Tibial artery (tissue), 4 donors: ENCODE measurements around the gene IMMP2L.

Experiments
- DNase-seq, 2 donors: peaks; one replicate each; pipeline ENCODE4 v3.0.0-alpha.2; 2019
- H3K27ac ChIP-seq, 2 donors: fragments of 200-600 bp; sonication (generic) in 1 of 2; 1 replicate in 1 of 2; 2 replicates in 1 of 2; pipeline ENCODE4 v1.5.1; 2018 to 2019; ENCODE audit warnings: mild to moderate bottlenecking in 1 of 2
- H3K27me3 ChIP-seq, 2 donors: fragments of 200-600 bp; sonication (generic) in 1 of 2; one replicate each; pipeline versions ENCODE4 v1.5.1 to v1.6.0; 2016 to 2019
- H3K36me3 ChIP-seq, 3 donors: fragments of 200-600 bp; sonication (generic) in 2 of 3; one replicate each; pipeline ENCODE4 v1.5.1; 2016 to 2019; ENCODE audit warnings: mild to moderate bottlenecking in 2 of 3
- H3K4me1 ChIP-seq, 4 donors: fragments of 200-600 bp; sonication (generic) in 2 of 4; 1 replicate in 3 of 4; 2 replicates in 1 of 4; pipeline ENCODE4 v1.5.1; 2016 to 2019
- H3K4me3 ChIP-seq, 2 donors: fragments of 200-600 bp; sonication (generic) in 1 of 2; 1 replicate in 1 of 2; 2 replicates in 1 of 2; pipeline ENCODE4 v1.5.1; 2018 to 2019; ENCODE audit warnings: mild to moderate bottlenecking in 2 of 2
- H3K9me3 ChIP-seq, 3 donors: fragments of 200-600 bp; sonication (generic) in 1 of 3; one replicate each; pipeline ENCODE4 v1.5.1; 2016 to 2019
- intact Hi-C: fragments of 100-400 bp; cut with DNase I; formaldehyde crosslinking; loops from one replicate; pipeline ENCODE4 v1.15.0; 2023; ENCODE audit warnings: low total_unique reads
- TF ChIP-seq, protein P1 (sequence below), 2 experiments: fragments of 200-600 bp in 1 of 2; fragments of 450-650 bp in 1 of 2; IDR thresholded peaks; one replicate each; pipeline ENCODE4 v1.5.1; 2017 to 2019; ENCODE audit warnings: antibody characterized with exemption in 2 of 2, mild to moderate bottlenecking in 1 of 2, moderate library complexity in 1 of 2

The IMMP2L gene

DNA sequence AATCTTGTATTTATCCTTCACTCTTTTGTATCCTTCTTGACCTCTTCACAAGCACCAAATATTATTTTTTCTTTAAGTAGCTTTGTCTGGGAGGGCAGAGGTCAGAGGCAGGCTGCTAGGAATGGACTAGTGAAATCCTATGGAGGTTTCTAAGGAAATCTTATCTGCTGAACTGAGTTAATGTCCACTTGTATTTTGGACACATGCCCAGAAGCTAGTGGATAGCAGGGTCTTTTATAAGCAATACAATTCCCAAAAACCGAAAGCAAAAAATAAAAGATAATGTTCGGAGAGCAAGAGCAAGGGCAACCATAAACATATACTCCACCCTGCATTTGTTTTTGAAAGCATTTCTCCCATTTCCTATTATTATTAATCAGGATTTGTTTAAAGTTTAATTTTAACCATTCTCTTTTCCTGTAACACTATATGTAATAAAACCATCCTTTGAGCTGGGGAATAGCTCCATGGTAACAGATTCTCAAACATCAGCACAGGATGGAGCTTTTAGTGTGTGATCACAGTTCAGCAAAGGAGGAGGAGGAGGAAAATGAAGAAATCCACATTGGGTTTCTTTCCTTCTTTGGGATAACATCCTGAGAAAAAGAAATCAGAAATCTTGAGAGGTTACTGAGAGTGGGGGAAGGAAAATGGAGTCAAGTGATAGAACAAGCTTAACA is 799.6 kb downstream of the IMMP2L start:
- DNase-seq: no peak
- Histone ChIP-seq H3K4me3 (no peak overlapping the region), H3K27me3 (no peaks in the 10 kb centered on the region), H3K4me1 (no peaks in the 10 kb centered on the region), H3K9me3 (no peaks in the 10 kb centered on the region), H3K27ac (no peak overlapping the region), H3K36me3 (no peaks in the 10 kb centered on the region)
- TF ChIP-seq, protein P1, sequence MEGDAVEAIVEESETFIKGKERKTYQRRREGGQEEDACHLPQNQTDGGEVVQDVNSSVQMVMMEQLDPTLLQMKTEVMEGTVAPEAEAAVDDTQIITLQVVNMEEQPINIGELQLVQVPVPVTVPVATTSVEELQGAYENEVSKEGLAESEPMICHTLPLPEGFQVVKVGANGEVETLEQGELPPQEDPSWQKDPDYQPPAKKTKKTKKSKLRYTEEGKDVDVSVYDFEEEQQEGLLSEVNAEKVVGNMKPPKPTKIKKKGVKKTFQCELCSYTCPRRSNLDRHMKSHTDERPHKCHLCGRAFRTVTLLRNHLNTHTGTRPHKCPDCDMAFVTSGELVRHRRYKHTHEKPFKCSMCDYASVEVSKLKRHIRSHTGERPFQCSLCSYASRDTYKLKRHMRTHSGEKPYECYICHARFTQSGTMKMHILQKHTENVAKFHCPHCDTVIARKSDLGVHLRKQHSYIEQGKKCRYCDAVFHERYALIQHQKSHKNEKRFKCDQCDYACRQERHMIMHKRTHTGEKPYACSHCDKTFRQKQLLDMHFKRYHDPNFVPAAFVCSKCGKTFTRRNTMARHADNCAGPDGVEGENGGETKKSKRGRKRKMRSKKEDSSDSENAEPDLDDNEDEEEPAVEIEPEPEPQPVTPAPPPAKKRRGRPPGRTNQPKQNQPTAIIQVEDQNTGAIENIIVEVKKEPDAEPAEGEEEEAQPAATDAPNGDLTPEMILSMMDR (IDR thresholded peaks at IDR 0.05): no peak
- intact Hi-C loops: no loop called here

DNA sequence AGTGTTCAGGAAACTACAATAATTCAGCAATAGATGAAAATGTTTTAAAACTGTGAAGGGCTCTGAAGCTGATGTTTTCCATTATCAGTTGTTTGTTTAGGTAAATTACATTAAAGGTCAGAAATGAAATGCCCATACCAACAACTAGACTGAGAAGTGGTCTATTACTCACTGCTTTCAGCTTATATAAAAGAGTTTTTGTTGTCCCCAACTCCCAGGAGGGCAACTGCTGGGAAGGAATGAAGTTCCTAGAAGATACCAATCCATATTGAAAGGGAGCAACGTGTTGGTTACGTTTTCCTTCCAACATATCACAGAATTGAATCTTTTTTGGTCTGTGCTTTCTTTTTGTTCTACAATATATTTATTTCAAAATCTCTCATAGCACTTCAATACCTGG is 802.0 kb downstream of the IMMP2L start:
- Histone ChIP-seq H3K4me1 (no peaks in the 10 kb centered on the region), H3K27ac (no peak overlapping the region), H3K4me3 (no peak overlapping the region), H3K9me3 (no peaks in the 10 kb centered on the region), H3K36me3 (no peaks in the 10 kb centered on the region), H3K27me3 (no peaks in the 10 kb centered on the region)
- DNase-seq: no peak
- intact Hi-C loops: no loop called here
- TF ChIP-seq, protein P1 (IDR thresholded peaks at IDR 0.05): no peak

DNA sequence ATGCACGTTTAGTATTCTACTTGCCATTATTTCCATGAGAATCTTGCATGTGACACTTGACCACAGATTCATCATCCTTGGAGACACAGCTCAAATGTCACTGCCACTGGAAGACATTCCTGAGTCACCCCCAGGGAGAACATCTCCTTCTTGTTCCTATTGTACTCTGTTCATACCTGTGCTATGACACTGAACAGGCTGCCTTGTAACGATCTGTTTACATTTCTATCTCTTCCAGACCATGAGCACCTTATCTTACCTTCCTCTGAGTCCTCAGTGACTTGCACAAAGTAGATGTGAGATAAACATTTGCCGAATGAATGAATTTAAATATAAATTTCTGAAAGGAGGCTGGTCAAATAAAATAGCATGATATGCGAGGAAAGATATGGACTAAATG is 803.2 kb downstream of the IMMP2L start:
- Histone ChIP-seq H3K36me3 (no peaks in the 10 kb centered on the region), H3K4me3 (no peak overlapping the region), H3K27ac (no peak overlapping the region), H3K27me3 (no peaks in the 10 kb centered on the region), H3K9me3 (no peaks in the 10 kb centered on the region), H3K4me1 (no peaks in the 10 kb centered on the region)
- DNase-seq: no peak
- TF ChIP-seq, protein P1 (IDR thresholded peaks at IDR 0.05): no peak
- intact Hi-C loops: no loop called here

DNA sequence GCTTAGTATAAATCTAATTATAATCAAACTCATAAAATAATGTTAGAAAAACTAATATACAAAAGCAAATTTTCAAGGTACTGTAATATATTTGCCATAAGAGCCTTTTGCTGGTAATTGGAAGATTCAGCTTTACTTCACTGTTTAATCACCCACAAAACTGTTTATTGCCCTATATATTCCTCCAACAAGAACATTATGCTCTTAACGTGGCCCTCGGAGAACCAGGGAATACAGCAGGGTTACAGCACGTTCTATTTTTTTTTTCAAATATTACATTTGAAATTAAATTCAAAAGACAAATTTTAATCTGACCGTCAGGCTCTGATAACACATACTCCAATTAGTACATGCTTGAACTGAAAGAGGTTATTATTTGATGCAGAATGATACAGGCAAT is 807.6 kb downstream of the IMMP2L start:
- H3K4me1 ChIP-seq: no peaks in the 10 kb centered on the region
- no peaks in the 10 kb centered on the region for H3K9me3 ChIP-seq
- H3K4me3 ChIP-seq: no peak overlapping the region
- DNase-seq: no peak
- H3K27ac ChIP-seq: no peak overlapping the region
- H3K27me3 ChIP-seq: no peaks in the 10 kb centered on the region
- TF ChIP-seq, protein P1 (IDR thresholded peaks at IDR 0.05): no peak
- intact Hi-C loops: no loop called here
- no peaks in the 10 kb centered on the region for H3K36me3 ChIP-seq

DNA sequence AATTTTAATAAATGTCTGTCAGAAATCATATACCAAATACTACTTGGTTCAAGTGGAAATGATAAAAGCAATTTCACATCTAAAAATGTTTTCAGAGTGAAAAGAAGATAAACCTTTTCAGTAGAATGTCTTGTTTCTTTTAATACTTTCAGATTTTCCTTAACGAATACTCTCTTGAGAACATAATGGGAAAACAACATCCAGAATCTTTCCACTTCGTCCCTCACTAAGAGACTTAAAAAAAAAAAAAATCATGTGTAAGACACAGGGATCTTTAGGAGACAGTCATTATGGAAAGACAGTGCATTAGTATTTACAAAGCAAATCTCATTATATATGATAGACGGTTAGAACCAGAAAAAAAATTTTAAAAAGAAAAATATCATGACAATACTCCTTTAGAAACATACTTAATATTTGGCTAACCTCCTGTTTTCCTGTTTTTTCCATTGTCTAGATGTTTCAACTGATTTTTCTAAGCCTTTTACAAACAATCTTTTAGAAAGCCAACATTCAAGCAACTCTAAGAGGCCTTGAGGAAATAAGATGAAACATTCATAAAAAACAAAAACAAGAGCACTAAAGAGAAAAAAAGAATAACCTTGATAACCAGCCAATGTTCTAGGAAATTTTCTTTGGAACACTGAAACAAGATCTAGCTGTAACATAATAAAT is 811.2 kb downstream of the IMMP2L start:
- intact Hi-C loops: no loop called here
- no peak for DNase-seq
- peaks cover 0 to 10% (median 0%) of the 10 kb centered on the region in 3 donors for H3K9me3 ChIP-seq

More for the DNA sequence above, 811.2 kb downstream of the IMMP2L start:
- TF ChIP-seq, protein P1 (IDR thresholded peaks at IDR 0.05): no peak
- Histone ChIP-seq H3K27ac (no peak overlapping the region), H3K36me3 (no peaks in the 10 kb centered on the region), H3K4me1 (no peaks in the 10 kb centered on the region), H3K4me3 (no peak overlapping the region), H3K27me3 (no peaks in the 10 kb centered on the region)
